SIG-M5 (cell line): ENCODE measurements around the gene GTF2A1.
"Not testable (repeated sequence)": the region's sequence is repeated elsewhere in the genome, so short reads cannot be mapped to it uniquely, and the experiment has no call there.

ENCODE experiments used
- DNase-seq: peaks from one replicate; lab custom pipeline; 2025; lab: John Stamatoyannopoulos, UW

Gene GTF2A1

GRCh38 chr14:81231540-81231939, 10.8 kb upstream of the GTF2A1 start:
- no peak for DNase-seq

GRCh38 chr14:81224222-81224621, 3.5 kb upstream of the GTF2A1 start:
- no peak for DNase-seq

DNA sequence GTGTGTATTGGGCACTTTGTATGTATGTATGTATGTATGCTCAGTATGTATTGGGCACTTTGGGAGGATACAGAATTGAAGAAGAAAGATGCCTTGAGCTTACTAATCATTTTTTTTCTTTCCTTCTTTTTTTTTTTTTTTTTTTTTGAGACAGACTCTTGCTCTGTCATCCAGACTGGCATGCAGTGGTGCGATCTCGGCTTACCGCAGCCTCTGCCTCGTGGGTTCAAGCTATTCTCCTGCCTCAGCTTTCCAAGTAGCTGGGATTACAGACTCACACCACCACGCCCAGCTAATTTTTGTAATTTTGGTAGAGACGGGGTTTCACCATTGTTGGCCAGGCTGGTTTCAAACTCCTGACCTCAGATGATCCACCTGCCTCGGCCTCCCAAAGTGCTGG, 3.0 kb upstream of the GTF2A1 start:
- DNase-seq, result not testable (repeated sequence)

DNA sequence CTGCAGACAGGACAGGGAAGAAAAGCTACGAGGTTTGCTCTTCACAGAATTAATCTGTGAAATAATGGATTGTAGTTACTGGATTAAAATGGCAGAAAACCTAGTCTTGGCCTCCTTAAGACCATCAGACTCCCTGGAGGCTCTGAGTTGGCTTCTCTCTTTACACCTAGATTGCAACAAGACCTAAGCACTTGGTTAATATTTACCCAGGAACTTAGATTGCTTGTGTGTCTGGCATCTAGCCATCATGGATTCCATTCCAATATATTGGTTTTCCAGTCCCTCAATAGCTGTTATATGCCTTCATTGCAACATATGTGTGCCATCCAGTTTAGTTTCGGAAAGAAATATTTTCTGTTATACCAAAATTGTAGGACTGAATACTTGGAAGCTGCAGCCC, 1.9 kb upstream of the GTF2A1 start:
- no peak for DNase-seq

DNA sequence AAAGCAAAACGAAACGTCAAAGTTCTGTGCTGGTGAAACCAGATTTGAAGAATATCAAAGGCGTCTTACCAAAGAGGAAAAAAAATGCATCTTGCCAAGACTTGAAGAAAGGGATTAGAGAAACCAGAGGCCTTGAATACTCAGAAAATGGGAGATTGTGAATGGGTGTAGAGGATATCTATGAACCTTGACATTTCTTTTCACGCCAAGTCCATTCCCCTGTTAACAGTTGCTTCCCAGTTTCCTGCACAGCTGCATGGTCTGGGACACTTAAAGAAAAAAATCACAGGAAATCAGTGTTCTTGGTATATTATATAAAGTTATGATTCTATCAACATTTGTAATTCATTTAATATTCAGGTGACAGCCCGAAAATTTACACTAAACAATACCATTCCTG, 1.4 kb upstream of the GTF2A1 start:
- DNase-seq, result no peak

- DNase-seq, result no peak
These were observed 882 bp upstream of the GTF2A1 start for GRCh38 chr14:81221579-81222102.

GRCh38 chr14:81220580-81220829, 254 bp downstream of the GTF2A1 start:
- DNase-seq, result no peak

DNA sequence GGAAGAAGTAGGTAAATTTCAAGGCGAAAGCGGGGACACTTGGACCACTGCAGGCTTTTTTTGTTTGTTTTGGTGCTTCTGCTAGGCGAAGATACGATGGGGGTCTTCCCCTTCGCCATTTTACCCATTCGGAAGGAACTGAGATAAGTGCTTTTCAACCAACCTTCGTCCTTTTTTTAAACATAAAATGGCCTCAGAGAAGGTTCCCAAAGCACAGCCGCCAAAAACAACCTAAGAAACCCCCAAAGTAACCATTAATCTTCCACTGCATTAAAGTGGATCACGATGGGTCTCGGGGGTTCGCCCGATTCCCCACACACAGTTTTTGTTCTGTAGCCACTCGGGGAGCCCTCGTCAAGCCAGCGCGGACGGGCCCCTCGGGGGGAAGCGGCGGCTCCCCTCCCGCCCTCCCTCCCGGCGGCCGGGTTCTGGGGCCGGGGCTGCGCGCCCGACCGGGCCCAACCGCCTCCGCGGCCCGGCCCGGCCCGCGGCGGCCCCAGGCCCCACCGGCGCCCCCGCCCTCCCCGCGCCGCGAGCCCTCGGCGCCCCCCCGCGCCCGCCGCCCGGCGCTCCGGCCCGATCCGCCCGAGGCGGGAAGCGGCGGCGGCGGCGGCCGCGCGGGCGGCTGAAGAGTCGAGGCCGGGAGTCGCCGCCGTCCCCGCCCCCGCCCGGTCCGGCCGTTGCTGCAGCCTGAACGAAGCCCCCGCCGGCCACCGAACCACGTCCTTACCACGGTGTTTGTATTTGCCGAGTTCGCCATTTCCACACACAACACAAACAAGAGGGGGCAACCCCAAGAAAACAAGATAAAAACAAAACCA, 790 bp downstream of the GTF2A1 start:
- no peak for DNase-seq

DNA sequence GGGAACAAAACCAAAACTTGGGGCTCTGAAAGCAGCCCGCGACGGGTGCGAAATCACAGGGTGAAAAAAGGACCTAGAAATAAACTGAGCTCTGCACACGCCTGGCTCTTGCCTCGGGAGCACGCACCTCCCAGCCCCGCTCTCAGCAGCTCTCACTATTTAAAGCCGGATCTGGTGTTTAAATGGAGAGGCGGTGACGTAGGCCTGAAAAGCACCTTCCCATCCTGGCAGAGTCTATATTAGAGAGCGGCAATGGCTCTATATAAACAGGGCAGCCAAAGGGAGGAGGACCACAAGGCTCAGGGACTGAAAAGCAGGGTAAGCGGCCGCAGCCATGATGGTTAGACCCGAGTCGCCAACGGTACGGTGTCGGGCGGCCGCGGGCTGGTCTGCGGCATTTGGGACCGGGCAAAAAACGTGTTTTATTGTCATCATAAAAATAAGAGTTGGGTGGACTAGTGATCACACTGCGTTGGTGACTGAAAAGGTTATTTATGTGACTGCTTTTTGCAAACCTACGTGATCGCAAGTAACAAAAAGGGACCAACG, 1.5 kb downstream of the GTF2A1 start:
- peak; percentile 90 for DNase-seq

GRCh38 chr14:81211844-81212243, 8.9 kb downstream of the GTF2A1 start:
- DNase-seq, result no peak

- no peak for DNase-seq
These were observed 11.5 kb downstream of the GTF2A1 start for GRCh38 chr14:81209167-81209836.

- DNase-seq, result no peak
These were observed 12.3 kb downstream of the GTF2A1 start for GRCh38 chr14:81208489-81208888.

DNA sequence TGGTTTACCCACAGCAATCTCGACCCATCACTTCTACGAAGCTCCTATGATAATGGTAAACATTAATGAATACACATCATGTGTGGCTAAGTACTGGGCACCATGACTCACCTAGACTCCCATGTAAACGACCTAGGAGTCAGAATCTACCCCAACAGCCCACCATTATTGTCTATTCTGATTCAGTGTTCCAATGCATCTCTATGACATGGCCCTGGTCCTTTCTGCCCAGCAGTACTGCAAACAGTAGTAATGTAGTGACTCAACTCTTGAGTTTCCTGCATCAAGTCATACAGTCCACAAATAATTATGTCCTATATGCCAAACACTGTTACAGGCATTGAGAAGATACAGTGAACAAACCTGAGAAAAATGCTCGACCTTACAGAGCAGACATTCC, 14.6 kb downstream of the GTF2A1 start:
- DNase-seq, result no peak

GRCh38 chr14:81205639-81206038, 15.1 kb downstream of the GTF2A1 start:
- no peak for DNase-seq

GRCh38 chr14:81200054-81200453, 20.7 kb downstream of the GTF2A1 start:
- no peak for DNase-seq

DNA sequence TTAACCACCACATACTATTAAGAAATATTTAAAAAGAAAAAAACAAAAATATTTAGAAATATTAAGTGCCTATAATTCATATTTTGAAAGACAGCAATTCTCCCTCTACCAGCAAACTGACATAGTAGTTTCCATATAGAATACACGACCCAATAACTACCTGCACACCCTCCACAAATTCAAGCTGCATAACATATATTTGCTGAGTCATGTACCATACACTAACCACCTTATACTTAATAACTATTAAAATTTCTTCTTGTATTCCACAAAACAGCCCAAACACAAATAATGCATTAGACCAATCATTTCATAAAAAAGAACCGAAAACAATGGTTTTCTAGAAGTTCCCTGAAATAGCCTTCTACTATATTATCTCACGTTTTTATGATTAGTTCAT, 21.7 kb downstream of the GTF2A1 start:
- DNase-seq, result no peak

DNA sequence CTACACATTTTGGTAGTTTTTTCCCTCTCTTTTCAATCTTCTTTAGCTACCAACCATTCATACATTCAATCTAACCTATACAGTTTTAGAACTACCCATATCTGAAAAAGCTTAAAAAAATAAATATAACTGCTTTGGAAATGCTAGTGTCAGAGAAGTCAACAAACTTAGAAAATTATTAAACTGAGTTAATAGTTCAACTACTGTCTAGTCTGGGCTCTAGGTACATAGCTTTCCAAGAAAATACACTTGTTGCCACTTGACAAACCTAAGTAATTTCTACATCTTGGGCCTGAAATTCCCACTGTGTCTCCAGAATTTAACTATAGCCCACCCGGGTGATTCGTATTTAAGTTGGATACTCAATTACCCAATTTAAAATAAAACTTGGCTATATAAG, 22.1 kb downstream of the GTF2A1 start:
- DNase-seq, result no peak

DNA sequence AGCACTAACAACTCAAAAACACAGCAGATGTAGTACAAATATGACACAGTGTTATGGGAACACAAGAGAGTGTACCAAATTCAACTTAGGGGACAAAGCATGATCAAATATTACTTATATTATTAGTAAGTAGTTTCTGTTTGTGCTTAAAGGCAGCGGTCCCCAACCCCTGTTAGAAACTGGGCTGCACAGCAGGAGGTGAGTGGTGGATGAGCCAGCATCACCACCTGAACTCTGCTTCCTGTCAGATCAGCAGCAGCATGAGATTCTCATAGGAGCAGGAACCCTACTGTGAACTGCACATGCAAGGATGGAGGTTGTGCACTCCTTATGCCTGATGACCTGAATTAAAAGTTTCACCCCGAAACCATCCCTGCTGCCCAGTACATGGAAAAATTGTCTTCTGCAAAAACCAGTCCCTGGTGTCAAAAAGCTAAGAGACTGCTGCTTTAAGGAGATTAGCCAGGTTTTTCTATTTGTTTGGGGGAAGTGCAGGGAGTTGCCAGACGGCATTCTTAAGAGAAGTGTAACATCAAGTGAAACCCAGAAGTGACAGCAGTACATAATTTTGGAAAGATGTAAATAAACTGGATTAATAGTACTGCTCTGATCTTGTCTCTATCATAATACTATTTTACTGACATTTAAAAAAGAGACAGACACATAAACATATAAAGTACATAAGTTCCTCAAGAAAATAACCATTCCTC, 26.7 kb downstream of the GTF2A1 start:
- DNase-seq, result no peak

DNA sequence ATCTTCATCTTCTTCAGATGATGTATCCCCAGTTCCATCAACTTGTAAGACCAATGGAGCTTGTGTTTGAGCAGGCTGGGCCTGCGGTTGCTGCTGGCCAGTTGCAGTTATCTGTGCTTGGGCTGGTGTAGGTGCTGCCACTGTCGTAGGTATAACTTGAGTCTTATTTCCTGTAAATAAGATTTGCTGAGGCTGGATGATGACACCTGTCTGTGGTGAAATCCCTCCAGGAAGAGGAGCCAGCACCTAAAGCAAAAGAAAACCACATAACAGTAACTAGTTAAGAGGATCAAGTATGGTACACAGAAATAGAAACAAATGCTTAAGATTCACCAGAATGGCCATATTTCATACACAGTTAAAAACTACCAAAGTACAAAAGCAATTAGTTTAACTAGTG, 28.2 kb downstream of the GTF2A1 start:
- no peak for DNase-seq

DNA sequence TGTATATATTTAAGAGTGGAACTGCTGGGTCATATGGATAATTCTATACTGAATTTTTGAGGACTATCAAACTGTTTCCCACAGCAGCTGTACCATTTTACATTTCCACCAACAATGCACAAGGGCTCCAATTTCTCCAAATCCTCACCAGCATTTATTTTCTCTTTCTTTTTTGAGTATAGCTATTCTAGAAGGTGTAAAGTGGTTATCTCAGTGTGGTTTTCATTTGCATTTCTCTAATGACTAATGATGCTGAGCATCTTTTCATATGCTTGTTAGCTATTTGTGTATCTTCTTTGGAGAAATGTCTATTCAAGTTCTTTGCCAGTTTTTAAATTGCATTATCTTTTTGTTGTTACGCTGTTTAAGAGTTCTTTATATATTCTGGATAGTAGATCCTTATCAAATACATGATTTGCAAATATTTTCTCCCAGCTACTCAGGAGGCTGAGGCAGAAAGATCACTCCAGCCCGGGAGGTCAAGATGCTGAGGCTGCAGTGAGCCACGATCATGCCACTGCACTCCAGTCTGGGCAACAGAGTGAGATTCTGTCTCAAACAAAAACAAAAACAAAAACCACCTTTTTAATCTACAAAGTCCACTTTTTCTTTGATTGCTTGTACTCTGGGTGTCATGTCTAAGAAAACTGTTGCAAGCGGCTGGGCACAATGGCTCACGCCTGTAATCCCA, 32.8 kb downstream of the GTF2A1 start:
- DNase-seq, result no peak

GRCh38 chr14:81179631-81180030, 41.1 kb downstream of the GTF2A1 start:
- DNase-seq, result no peak

GRCh38 chr14:81178063-81178462, 42.7 kb downstream of the GTF2A1 start:
- no peak for DNase-seq
